ENCODE data around the gene GSTA4. TPM values are rescaled to one million over a fixed set of nuclear protein-coding genes. Genes with fewer than 3 reads are reported as not detected.

Gene GSTA4
- total and polyA plus RNA-seq, 2 of the 8 experiments (the other 6 are each of a cell fraction or from before 2014, with no cell fraction given), result 13.9 to 21.6 TPM

GRCh38 chr6:52965380-52965779, 29.7 kb downstream of the GSTA4 start:
- no peak overlapping the region for H3K18ac ChIP-seq (ENCODE audit: extremely low read depth, low read length)
- no peak overlapping the region for H3K9ac ChIP-seq (replicated peaks in 1 of 4; ENCODE audit: extremely low read depth in 1 of 4, low read depth in 3 of 4, low read length in 3 of 4)
- no peak overlapping the region for H4K5ac ChIP-seq (ENCODE audit: insufficient read length, low read depth, low read length)
- H3K9me3 ChIP-seq (ENCODE audit: insufficient read depth in 2 of 2, low read depth in 1 of 2, low read length in 1 of 2), result peaks cover 5 to 11% of the 10 kb centered on the region in 2 experiments; a peak in 3 of 4 replicates
- H4K91ac ChIP-seq (replicated peaks; ENCODE audit: insufficient read length, low read length), result no peak overlapping the region
- 89% methylated on average over 4 of the region's 4 CpGs; no CpG with 5 or more reads in 1 of the 2 experiments for WGBS, 2 experiments (ENCODE audit: extremely low coverage in 1 of 2, insufficient coverage in 1 of 2, insufficient read length in 1 of 2, insufficient replicate concordance in 2 of 2, low coverage in 1 of 2, low lambda C conversion rate in 2 of 2, missing lambda C conversion rate in 1 of 2)
- peaks cover 0 to 5% (median under 1%) of the 10 kb centered on the region in 4 experiments; a peak in 3 of 7 replicates for H3K4me1 ChIP-seq (replicated peaks in 1 of 4; ENCODE audit: control insufficient read depth in 3 of 4, insufficient read depth in 4 of 4, low read length in 3 of 4)
- POLR2A ChIA-PET (ENCODE audit: partially characterized antibody), result no interaction called here
- H3K36me3 ChIP-seq (ENCODE audit: control insufficient read depth in 2 of 4, insufficient read depth in 4 of 4, low read length in 3 of 4), result no peaks in the 10 kb centered on the region
- peaks cover 0 to 4% (median 1%) of the 10 kb centered on the region in 4 experiments; a peak in 2 of 7 replicates for H3K27me3 ChIP-seq (replicated peaks in 1 of 4; ENCODE audit: control insufficient read depth in 3 of 4, extremely low read depth in 1 of 4, insufficient read depth in 3 of 4, low read length in 3 of 4)
- H3K4me3 ChIP-seq (ENCODE audit: extremely low read depth in 1 of 4, insufficient read depth in 2 of 4, low read depth in 3 of 4, low read length in 4 of 4), result no peak overlapping the region
- H2BK20ac ChIP-seq (ENCODE audit: low read length), result no peak overlapping the region
- no peak overlapping the region for H2BK5ac ChIP-seq (ENCODE audit: low read depth, low read length)
- no peaks in the 10 kb centered on the region for H3K79me1 ChIP-seq (ENCODE audit: low read depth, low read length)
- H3K4me2 ChIP-seq (ENCODE audit: insufficient read depth in 1 of 2, low read depth in 2 of 2, low read length in 2 of 2), result no peak overlapping the region
- H3K23me2 ChIP-seq (ENCODE audit: low read depth, low read length), result no peaks in the 10 kb centered on the region
- H3K4ac ChIP-seq (replicated peaks; ENCODE audit: insufficient read length, low read depth, low read length), result no peak overlapping the region
- no peak overlapping the region for H2BK120ac ChIP-seq (replicated peaks; ENCODE audit: low read depth, low read length)
- H2AFZ ChIP-seq (ENCODE audit: low read length), result no peak overlapping the region
- no peak overlapping the region for H3K23ac ChIP-seq (ENCODE audit: insufficient read length)
- H3K56ac ChIP-seq (replicated peaks; ENCODE audit: insufficient read length, low read depth, low read length), result no peak overlapping the region
- H4K20me1 ChIP-seq (replicated peaks in 1 of 2; ENCODE audit: control insufficient read depth in 1 of 2, insufficient read depth in 2 of 2, low read length in 2 of 2), result no peaks in the 10 kb centered on the region
- FAIRE-seq (no peak), DNase-seq (ENCODE audit: low read depth in 1 of 2, low spot score in 2 of 2) (no peak)
- H3K14ac ChIP-seq (ENCODE audit: insufficient read length), result no peak overlapping the region
- no peak overlapping the region for H4K8ac ChIP-seq (ENCODE audit: extremely low read depth, insufficient read depth, low read length)
- CTCF ChIA-PET (ENCODE audit: partially characterized antibody), result interaction anchor here (1.2 to 4.0 kb wide), 2 partner anchors 11 to 30 kb away, joined by 3 to 21 read pairs; partner anchors contain the start of gene GSTA4
- no peak overlapping the region for H2BK12ac ChIP-seq (ENCODE audit: low read depth, low read length)
- H3K27ac ChIP-seq (ENCODE audit: low read depth, low read length), result no peak overlapping the region
- no peaks in the 10 kb centered on the region for H3K79me2 ChIP-seq (ENCODE audit: control insufficient read depth in 1 of 2, insufficient read depth in 2 of 2, low read length in 2 of 2)
- no peak overlapping the region for H2BK15ac ChIP-seq (ENCODE audit: low read length)
- H2AK5ac ChIP-seq (ENCODE audit: low read depth, low read length), result no peak overlapping the region
- TF ChIP-seq CTCF (IDR thresholded peaks at IDR 0.05; ENCODE audit: control extremely low read depth in 1 of 3, insufficient read depth in 1 of 3, low read depth in 1 of 3, low read length in 3 of 3) (no peak), NANOG (IDR thresholded peaks at IDR 0.05; ENCODE audit: insufficient read depth, low read depth, low read length, poor library complexity, severe bottlenecking) (no peak), TAF7 (optimal IDR thresholded peaks at IDR 0.05; ENCODE audit: borderline replicate concordance, low read depth, low read length) (no peak), SIX5 (IDR thresholded peaks at IDR 0.05; ENCODE audit: low read depth, low read length) (no peak), CTBP2 (IDR thresholded peaks at IDR 0.05; ENCODE audit: borderline replicate concordance, insufficient read depth, insufficient read length, low read length) (no peak), HDAC6 (IDR thresholded peaks at IDR 0.05; ENCODE audit: low read depth, low read length) (no peak), YY1 (IDR thresholded peaks at IDR 0.05; ENCODE audit: low read depth, low read length) (no peak), JUN (IDR thresholded peaks at IDR 0.05; ENCODE audit: low read depth, low read length) (no peak), RAD21 (IDR thresholded peaks at IDR 0.05 in 1 of 2, conservative IDR thresholded peaks at IDR 0.05 in 1 of 2; ENCODE audit: low read depth in 2 of 2, low read length in 2 of 2) (no peak), ATF3 (IDR thresholded peaks at IDR 0.05; ENCODE audit: insufficient read depth, low read depth, low read length) (no peak)

All from H1 (cell line).